Activated T-helper 9 cell treated with anti-CD3 and anti-CD28 coated beads, Interleukin-2, amount 50 U/mL, for 16 hours (primary cell): ENCODE data around the gene KDM5B.
A peak's percentile ranks its signal among the peaks of the same experiment; 100 is the strongest.
"Not testable (repeated sequence)": the region's sequence is repeated elsewhere in the genome, so short reads cannot be mapped to it uniquely, and the experiment has no call there.

ENCODE experiments used
- DNase-seq: peaks from one replicate; pipeline ENCODE4 v3.0.0-alpha.2; 2020; ENCODE audit warnings: low read depth

The KDM5B gene

DNA sequence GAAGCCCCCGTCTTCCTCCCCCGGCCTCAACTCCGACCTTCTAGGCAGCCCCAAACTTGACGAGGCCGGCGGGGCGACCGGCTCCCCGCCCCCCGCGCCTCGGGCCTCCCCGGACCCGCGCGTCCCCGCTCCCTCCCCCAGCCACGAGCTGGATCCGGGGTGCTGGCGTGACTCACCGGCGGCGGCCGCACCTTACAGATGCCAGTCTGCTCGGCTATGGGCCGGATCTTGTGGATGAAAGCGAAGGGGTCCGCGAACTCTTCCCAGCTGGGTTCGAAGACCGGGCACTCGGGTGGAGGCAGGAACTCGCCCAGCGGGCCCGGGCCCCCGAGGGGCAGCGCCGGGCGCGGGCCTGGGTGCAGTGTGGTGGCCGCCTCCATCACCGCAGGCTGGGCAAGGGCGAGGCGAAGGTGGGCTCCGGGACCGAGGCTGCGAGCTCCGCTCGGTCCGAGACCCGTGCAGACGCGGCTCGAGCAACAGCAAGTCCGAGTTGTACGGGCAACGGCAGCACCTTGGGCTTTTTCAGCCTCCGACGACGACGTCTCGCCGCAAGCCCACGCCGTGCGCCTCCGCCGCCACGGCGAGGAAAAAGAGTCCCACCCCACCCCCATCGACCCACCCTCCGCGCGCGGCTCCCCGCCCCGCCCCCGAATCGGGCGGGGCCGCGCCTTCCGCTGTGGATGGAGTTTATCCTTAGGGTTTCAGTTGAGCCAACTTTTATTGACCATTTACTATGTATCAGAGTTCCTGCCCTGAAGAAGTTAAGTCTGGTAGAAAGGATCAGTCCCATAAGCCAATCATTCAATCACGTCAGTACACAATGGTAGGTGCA, at the start of gene KDM5B:
Gene KDM5B, minus strand, starts transcription at position 496 of the 832 bp plus-strand sequence. Its CDS starts 116 bp downstream, at position 380.
- peak; percentile 67 for DNase-seq

DNA sequence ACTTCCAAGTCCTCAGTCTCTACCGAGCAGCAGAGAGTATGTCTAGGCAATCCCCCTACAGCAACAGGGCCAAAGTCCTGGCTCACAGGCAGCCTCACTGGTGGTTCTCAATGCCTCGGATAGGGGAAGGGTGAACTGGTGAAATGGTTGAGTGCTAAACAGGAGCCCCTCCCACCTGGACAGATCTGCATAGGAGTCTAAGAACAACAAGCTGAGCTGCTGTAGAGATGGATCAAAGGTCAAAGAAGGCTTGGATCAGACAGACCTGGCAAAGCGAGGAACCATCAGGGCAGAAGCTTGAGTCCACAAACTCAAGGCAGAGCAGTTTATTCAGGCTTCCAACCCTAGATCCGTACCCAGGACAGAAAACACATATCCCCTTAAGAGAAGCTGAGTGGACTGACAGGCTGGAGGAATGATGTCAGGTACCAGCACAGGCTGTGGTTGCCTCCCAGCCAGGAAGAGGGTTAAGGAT, 49.0 kb upstream of the KDM5B start:
- no peak for DNase-seq

DNA sequence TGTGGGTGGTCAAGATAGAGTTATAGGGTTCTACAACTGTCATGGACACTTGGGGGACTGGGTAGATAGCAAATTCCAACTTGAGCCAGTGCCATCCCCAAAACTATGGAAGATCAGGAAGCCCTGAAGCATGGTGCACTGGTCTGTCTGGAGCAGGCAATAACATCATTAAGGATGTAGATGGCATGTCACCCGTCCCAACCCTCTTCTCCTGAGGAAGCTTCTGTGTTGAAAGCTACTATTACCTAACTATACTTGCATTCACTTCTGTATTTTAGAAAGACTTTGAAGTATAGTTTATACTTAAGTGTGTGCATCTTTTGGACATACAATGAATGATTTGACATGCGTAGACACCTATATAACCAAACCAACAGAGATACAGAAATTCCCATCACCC, 47.8 kb upstream of the KDM5B start:
- DNase-seq = no peak

DNA sequence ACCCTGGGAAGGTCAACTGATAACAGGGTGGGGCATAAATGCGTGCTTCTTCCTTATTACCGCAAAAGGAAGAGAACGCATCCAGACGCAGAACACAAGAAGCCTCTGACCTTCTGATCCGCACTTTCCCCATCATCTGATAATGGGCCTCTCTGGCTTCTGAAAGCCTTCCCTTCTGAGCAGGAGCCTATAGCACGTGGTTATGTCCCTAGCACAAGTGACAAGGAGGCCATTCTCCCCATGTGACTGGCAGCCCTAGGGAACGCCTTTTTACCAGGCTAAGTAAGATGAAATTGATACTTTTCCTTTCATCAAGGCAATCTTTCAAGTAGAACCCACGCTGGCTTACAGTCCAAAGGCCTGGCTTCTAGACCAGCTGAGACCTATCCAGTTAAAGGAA, 46.6 kb upstream of the KDM5B start:
- DNase-seq = no peak

DNA sequence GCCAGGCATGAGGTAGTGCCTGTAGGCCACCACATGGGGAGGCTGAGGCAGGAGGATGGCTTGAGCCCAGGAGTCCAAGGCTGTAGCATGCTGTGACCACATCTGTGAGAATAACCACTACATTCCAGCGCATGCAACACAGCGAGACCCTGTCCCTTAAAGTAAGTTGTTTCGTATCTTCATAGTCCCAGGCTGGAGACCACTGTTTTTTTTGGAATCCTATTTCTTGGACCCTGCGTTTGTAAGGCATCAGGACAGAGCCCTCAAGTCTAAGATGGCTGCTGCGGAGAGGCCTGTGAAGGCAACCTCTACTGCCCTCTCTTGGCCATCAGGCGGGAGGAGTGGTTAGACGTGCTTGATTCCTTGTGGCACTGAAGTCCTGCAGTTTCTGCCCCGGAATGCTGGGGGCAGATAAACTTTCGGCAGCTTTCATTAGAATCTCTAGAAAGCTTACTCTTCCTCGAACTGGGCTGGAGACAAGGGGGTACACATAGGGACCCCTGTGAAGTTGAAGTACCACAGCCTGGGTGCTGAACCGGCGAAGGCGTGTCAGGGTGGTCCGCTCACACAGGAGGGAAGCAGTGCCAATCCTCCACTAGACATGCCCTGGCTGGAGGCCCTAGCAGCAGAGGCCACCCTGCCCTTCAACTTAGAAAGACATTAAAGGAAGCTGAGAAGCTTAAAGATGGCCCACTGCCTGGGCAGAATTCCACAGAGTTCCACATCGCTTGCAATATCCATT, 44.1 kb upstream of the KDM5B start:
- no peak for DNase-seq

DNA sequence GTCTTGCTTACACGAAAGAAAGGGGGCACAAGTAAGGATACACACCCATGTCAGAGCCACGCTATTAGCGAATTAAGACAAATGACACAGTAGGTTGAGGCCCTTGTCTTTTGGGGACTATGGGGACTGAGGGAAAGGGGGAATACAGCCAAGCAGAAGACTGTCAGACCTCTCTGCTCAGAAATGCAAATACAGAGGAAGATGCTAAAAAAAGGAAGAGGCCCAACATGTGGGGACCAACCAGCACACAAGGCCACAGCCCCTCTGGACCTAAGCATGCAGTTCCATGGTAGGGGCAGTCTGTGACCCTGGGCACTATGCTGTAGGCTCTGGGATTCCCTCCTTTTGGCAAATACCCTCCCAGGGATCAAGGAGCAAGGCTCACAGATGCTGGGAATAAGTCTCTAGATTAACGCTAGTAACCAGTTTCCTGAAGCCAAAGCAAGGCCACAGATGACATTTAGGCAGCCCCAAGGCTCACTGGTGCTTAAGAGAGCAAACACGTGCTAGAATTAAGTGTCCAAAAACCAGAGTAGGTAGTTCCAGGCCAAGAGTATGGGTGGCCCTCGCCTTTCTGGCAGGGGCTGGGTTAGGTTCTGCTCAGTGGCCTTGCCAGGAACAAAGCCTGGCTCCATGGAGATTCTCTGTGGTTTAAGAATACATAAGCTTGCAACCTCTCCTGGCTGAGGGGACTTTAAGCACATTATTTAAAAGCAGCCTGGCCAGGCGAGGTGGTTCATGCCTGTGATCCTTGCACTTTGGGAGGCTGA, 42.6 kb upstream of the KDM5B start:
- DNase-seq = no peak

DNA sequence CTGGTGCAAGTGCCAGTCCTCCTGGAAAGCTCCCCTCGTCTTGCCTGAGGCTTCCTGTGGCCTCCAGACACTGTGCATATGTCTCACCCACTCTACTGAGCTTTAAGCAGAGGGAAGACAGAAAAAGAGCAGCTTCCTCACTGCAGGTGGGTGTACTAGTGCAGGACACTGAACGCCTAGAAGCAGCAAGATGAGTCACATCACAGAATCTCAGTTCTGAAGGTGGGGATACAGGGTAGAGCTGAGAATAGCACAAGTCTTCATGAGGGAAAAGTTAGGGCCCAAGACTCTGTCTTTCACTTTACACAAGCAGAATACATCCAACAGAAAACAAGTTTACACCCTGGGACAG, 39.9 kb upstream of the KDM5B start:
- DNase-seq = no peak

DNA sequence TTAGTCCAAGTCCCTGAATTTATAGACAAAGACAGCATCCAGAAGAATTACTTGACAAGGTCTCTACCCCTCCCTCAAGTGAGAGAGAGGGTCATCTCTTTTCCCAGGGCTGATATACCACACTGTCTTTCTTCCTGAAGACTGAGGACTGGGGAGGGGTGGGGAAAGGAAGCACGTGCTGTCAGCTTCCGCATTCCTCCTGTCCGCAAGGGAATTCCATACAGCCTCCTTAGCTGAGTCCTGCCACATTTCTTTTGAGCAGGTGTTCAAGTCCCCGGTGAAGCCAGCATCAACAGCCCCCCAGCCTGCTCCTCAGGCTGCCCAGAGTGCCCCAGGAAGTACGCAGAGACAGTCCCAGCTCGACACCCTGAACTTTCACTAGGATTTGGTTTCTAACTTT, 36.7 kb upstream of the KDM5B start:
- no peak for DNase-seq

DNA sequence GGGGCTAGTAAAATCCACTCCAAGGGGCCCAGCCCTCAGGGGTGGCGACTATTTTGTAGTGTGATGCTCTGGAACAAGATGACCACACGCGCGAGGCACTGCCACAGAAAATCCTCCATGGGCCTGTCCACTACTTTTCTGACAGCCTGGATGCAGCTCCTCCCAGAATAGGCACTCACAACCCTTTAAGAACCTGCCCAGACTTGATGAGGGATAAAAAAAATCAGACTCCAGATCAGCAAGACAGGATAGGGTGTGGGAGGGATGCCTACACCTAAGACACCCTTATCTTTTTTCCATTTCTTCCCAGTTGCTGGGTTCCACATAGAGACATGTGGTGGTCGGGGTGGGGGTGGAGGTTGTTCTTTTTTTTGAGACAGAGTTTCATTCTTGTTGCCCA, 36.0 kb upstream of the KDM5B start:
- no peak for DNase-seq

DNA sequence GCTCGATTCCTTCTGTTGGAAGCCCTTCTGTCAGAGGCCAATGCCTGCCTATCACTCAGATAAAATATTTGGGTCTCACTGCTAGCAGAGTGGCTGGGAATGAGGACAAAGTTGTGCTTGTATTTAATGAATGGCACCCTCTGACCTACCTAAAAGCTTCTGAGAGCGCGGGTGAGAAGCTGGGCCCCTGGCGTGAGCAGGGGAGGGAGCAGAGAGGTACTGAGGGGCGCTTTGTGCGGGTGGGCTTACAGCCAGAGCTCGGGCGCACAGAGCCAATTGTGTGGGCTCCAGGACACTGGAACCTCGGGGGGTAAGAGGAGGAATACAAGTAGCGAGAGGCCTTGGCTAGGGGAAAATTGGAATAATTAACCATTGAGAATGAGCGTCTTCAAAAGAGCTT, 34.9 kb upstream of the KDM5B start:
- DNase-seq = no peak

DNA sequence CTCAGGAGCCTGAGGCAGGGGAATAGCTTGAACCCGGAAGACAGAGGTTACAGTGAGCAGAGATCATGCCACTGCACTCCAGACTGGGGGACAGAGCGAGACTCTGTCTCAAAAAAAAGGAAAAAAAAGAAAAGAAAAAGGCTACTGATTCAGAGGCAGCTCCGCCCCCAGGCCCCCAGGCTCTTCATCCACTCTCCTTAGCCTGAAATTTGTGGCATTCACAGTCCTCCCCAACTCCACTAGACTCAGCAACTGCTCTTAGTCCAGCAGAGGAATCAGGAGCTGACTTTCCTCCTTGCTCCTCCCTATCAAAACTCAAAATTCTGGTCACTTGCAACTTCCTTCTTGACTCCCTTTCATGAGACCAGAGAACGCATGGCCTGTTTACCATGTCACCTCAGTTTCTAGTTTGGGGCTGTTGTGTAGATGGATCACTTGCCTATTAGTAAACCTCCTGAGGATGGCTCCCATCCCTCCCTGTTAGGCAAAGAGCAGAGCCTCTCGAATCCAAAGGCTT, 29.6 kb upstream of the KDM5B start:
- DNase-seq = no peak

DNA sequence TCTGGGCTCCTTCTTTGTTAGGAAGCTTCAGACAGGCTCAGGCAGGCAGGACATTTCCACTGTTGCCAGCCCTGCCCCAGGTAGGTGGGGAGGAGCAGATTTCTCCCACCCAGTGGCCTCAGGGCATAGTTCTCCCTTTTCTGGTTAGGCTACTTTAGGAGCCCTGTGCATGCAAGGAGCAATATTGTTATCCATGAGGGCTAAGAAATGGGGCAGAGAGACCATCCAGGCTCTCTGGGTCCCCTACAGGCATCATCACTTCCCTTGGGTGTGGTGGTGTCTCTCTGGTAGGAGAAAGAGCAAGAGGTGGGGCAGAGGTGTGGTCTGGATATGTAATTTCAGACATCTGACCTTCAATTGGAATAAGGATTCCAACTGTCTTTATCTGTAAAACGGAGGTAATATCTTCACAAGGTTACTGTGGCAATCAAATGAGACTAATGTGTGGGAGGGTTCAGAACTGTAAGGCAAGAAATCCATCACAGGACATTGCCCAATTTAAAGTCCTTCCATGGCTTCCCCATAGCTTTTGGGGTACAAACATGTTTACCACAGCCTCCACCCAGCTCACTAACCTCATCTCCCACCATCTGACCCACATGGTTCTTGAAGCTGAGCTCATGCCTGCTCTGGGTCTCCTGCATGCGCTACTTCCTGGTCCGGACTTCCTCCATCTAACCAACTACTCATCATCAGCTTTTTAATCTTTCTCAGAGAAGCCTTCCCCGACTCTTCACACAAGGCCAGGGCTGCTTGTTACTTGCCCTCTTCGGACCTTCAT, 28.6 kb upstream of the KDM5B start:
- DNase-seq = no peak

DNA sequence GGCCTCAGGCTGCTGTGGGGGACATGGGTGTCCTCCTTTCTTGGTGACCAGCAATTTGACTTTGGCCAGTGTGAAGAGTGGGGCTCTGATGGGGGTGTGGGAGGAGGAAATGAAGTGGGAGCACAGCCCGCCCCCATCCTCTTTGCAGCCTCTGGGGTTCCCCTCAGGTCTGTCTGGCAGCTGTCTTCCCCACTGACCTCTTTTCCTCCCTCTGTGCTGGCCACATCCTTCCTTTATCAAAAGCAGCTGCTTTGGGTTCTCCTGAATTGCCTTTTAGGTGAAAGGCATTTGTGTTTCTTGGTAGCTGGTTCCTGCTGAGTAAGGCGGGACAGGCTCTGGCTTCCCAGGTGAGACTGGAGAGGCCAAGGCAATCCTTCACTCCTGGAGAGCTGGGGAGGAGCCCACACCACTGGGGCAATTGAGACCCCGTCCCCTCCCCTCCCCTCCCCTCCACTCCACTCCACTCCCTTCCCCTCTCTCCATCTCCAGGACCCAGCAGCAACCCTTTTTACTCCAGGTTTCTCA, 27.4 kb upstream of the KDM5B start:
- DNase-seq = no peak

DNA sequence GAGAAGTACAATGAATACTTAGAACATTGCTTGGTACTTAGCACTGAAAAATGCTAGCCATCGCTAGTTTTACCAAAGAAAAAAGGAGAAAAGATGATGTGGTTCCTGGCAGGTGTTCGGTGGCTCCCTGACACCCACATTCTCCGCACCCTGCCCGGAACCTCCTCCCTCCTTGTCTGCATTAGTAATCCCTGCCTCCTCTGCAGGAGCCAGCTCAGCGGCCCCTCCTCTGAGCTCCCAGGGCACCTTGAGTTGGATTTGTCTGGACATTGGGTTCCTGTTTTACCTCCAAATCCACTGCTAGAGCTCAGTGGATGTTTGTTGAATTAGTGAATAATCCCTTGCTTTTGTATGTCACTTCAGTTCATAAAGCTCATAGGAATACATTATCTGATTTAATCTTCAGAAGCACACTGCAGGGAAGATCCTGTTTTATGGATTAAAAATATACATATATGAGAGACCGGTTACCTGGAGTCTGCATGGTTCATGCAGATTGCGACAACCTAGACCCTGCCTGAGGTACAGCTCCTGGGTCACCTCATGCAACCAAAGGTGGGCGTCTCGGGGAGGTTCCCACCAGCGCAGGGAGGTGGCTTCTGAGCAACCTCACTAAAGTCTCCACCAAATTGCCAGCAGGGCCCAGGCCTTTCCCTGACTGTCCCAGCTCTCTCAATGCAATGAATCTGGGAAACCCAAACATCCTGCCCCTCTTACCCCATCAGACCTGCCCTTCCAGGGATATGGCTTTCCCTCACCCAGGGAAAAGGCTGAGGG, 26.7 kb upstream of the KDM5B start:
- peak; percentile 8 for DNase-seq

DNA sequence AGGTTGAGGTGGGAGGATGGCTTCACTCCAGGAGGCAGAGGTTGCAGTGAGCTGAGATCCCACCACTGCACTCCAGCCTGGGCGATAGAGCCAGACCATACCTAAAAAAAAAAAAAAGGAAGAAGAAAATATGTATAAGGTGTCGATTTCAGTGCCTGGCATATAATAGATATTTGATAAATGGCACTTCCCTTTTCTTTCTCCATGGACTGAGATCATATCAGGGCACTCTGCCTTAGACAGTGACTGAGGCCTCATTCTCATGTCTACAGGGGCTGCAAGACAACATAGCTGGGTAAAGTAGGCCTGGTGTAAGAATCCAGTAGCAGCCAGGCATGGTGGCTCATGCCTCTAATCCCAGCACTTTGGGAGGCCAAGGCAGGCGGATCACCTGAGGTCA, 23.7 kb upstream of the KDM5B start:
- no peak for DNase-seq

DNA sequence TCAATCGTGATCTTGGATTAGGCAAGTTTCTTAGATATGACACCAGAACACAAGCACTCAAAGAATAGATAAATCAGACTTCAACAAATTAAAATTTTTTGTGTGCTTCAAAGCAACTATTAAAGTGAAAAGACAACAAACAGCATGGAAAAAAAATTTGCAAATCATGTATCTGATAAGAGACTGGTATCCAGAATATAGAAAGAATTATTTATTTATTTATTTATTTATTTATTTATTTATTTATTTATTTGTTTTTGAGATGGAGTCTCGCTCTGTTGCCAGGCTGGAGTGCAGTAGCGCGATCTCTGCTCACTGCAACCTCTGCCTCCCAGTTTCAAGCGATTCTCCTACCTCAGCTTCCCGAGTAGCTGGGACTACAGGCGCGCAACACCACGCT, 21.0 kb upstream of the KDM5B start:
- DNase-seq = not testable (repeated sequence)

DNA sequence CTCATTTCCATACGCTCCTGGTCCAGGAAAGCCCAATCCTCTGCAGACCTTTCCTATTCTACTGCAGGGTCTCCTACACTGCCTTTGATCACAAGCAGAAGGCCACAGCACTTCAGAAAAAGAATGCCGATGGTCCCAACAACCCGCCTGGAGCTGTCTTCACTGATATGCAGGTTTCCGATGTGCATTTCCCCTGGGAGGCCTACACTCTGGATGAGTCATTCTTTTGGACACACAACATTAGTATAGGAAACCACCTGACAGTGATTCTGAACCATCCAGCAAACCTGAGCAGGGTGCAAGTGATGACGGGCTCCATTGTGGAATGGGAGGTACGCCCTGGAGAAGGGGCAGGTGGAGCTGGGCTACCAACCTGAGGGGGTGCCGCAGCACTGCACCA, 17.5 kb upstream of the KDM5B start:
- DNase-seq = no peak

DNA sequence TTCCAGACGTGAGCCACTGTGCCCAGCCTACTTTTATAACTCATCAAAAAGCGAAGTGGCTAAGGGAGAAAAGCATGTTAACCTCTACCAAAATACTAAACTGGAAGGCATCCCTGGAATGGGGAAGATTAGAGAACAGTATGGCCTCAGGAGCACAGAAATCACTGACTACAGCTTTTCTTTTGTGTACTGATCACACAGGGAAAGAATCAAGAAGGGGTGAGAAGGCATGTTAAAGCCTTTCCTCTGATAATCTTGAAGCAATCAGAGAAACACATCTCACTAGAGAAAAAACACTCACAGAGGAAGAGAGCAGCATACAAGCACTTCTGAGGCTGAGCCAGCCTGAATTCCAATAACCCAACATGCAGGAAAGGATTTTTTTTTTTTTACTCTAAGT, 13.2 kb upstream of the KDM5B start:
- no peak for DNase-seq

DNA sequence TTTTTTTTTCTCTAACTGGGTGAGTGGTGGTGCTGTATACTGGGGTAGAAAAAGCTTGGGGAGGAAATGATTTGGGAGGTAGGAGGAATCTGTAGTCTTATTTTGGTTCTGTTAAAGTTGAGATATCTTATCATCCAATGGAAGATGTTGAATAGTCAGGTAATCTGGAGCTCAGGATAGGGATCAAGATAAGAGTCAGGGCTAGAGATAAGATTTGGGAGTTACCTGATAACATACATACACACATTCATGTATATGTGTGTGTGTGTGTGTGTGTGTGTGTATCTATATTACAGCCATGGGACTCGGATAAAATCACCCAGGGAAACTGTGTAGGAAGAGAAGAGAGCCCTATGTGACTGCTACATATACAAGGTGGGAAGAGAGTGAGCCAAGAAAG, 10.6 kb upstream of the KDM5B start:
- DNase-seq = no peak

DNA sequence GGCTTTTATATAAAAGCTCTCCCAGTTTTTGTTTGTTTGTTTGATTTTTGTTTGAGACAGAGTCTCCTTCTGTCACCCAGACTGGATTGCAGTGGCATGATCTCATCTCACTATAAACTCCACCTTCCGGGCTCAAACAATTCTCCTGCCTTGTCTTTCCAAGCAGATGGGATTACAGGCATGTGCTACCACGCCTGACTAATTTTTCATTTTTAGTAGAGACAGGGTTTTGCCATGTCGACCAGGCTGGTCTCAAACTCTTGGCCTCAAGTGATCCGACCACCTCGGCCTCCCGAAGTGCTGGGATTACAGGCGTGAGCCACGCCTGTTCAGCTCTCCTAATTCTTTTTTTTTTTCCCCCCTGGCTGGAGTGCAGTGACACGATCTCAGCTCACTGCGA, 6.9 kb upstream of the KDM5B start:
- no peak for DNase-seq
